Lower leg skin (tissue), 3 donors: ENCODE results near the gene TBC1D22A.

ENCODE experiments used
- POLR2A ChIP-seq, 2 donors: fragments of 450-650 bp; IDR thresholded peaks; one replicate each; pipeline ENCODE4 v1.6.1; 2016 to 2017; ENCODE audit warnings: antibody characterized with exemption in 2 of 2, mild to moderate bottlenecking in 1 of 2, moderate library complexity in 1 of 2
- TF ChIP-seq, protein P1 (sequence below), 3 donors: fragments of 450-650 bp; IDR thresholded peaks; one replicate each; pipeline ENCODE4 v1.5.1; 2016; ENCODE audit warnings: antibody characterized with exemption in 3 of 3, mild to moderate bottlenecking in 3 of 3, moderate library complexity in 2 of 3

DNA sequence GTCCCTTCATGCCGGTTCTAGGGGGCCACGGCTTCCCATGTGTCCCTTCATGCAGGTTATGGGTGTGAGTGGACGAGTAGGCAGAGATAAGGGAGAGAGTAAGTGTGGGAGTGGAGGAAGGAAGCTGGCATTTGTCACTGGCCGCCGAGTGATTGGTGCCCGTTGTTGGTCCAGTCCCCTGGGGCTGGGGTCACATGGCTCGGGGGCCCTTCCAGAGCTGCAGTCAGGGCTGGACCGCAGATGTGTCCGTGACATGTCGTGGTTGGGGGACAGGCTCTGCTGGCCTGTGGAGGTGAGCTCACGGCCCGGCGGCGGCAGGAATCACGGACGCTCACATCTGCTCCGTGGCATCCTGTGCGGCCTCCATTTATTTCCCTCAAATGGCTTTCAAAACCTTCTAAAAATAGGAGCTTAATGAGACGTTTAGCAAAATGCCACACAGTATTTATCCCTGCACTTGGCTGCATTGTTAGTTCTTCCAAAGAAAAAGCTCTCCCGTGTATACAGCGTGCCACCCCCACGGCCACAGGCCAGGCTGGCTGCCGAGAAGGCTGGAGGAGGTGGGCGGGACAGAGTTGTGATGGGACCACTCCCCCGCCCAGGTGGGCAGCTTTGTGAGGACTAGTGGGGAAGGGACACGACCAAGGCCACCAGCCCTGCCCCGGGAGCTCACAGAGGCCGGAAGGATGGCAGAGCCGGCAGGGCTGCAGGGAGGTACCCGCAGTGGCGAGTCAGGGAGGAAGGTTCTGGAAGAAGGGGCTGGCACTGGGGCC is 386.7 kb downstream of the TBC1D22A start:
- no peak for TF ChIP-seq POLR2A (IDR thresholded peaks at IDR 0.05)
- TF ChIP-seq, protein P1, sequence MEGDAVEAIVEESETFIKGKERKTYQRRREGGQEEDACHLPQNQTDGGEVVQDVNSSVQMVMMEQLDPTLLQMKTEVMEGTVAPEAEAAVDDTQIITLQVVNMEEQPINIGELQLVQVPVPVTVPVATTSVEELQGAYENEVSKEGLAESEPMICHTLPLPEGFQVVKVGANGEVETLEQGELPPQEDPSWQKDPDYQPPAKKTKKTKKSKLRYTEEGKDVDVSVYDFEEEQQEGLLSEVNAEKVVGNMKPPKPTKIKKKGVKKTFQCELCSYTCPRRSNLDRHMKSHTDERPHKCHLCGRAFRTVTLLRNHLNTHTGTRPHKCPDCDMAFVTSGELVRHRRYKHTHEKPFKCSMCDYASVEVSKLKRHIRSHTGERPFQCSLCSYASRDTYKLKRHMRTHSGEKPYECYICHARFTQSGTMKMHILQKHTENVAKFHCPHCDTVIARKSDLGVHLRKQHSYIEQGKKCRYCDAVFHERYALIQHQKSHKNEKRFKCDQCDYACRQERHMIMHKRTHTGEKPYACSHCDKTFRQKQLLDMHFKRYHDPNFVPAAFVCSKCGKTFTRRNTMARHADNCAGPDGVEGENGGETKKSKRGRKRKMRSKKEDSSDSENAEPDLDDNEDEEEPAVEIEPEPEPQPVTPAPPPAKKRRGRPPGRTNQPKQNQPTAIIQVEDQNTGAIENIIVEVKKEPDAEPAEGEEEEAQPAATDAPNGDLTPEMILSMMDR (IDR thresholded peaks at IDR 0.05) = no peak
